Choroid plexus epithelial cell (primary cell): ENCODE results near the gene RPUSD4.

Source experiments
- DNase-seq: peaks from one replicate; pipeline ENCODE4 v3.0.0-alpha.2; 2010; ENCODE audit warnings: low read depth
- H3K4me3 ChIP-seq: 2 replicates; pipeline ENCODE4 v1.5.1; 2011; ENCODE audit warnings: low read depth, mild to moderate bottlenecking, control low read depth, low read length, moderate library complexity
- TF ChIP-seq, protein P1 (sequence below): conservative IDR thresholded peaks from 2 replicates; pipeline ENCODE4 v1.5.1; 2011; ENCODE audit warnings: low read depth, mild to moderate bottlenecking, control low read depth, inconsistent platforms, low read length, moderate library complexity

RPUSD4 gene

DNA sequence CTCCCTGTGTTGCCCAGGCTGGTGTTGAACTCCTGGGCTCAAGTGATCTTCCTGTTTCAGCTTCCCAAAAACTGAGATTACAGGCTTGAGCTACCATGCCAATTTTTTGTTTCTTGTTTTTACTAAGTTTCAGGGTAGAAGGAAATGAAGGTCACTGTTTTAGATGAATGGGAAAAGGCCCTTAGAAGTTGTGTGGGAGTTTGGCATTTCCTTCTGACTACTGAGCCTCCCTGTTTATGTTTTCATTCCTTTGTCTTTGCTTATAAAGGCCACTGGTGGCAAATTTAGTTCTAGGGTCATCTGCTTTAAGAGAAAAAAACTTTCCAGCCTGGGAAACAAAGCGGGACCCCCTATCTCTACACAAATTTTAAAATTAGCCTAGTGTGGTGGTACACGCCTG is 35.2 kb upstream of the RPUSD4 start:
- H3K4me3 ChIP-seq = no peak overlapping the region
- DNase-seq = peak; percentile 47
- TF ChIP-seq, protein P1, sequence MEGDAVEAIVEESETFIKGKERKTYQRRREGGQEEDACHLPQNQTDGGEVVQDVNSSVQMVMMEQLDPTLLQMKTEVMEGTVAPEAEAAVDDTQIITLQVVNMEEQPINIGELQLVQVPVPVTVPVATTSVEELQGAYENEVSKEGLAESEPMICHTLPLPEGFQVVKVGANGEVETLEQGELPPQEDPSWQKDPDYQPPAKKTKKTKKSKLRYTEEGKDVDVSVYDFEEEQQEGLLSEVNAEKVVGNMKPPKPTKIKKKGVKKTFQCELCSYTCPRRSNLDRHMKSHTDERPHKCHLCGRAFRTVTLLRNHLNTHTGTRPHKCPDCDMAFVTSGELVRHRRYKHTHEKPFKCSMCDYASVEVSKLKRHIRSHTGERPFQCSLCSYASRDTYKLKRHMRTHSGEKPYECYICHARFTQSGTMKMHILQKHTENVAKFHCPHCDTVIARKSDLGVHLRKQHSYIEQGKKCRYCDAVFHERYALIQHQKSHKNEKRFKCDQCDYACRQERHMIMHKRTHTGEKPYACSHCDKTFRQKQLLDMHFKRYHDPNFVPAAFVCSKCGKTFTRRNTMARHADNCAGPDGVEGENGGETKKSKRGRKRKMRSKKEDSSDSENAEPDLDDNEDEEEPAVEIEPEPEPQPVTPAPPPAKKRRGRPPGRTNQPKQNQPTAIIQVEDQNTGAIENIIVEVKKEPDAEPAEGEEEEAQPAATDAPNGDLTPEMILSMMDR = no peak

DNA sequence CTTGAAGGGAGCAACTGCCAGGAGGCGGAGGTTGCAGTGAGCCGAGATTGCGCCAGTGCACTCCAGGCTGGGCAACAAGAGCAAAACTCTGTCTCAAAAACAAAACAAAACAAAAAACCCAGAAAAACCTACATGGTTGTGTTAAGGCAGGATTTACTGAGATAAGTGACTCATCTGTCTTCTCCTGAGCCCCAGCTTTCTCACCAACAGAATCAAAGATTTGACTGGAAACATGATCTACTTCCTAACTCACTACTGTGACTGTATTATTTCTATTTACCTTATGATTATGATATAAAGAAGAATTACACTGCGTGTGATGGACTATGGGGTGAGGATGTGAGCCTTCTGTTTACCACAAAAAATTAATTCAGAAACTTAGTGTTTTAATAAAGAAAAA is 21.9 kb upstream of the RPUSD4 start:
- TF ChIP-seq, protein P1 = no peak
- H3K4me3 ChIP-seq = no peak overlapping the region
- peak; percentile 73 for DNase-seq

DNA sequence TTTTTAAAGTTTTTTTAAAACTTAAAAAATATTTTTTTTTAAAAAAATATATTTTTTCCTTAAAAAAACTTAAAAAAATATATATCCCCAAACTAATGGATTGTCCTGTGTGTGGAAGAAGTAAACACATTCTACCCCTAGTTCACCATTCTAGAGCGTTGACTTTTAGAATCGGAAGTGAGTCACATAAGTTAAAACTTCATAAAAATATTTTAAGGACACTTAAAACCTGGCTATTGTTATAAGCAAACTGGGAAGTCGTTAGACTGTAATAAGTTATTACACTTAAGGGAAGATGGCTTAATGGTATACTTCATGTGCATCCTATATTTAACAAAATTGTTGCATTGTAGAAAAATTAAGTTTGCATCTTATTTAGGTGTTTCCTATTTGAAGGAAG is 21.2 kb upstream of the RPUSD4 start:
- no peak overlapping the region for H3K4me3 ChIP-seq
- TF ChIP-seq, protein P1 = no peak
- no peak for DNase-seq

DNA sequence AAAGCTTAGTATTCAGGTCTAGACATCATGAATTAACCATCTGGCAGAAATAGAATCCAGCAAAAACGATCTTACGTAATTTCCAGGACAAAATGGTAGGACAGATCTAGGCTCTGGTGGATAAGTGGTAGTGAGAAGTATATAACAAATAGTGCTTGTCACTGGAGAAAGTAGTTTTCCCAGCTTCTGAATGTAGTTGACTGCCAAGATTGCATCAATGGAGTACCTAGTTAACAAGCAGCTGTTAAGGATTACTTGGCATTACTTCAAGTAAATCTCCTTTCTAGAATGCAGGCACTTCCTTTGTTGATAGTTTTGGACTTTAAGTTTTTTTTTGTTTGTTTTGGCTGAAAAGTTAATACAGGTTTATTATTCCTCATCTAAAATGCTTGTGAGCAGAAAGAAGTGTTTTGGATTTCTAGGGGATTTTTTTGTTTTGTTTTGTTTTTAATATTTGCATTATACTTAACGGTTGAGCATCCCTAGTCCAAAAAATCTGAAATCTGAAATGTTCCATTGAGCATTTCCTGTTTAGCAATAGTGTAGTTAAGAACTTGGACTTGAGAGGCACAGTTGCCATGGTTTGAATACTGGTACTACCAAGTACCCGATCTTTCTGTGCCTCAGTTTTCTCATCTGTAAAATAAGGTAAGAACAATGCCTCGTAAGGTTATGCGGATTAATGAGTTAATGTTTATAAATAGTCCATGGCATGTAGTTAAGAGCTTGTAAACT is 20.4 kb upstream of the RPUSD4 start:
- DNase-seq = peak; percentile 73
- H3K4me3 ChIP-seq = no peak overlapping the region
- TF ChIP-seq, protein P1 = no peak

DNA sequence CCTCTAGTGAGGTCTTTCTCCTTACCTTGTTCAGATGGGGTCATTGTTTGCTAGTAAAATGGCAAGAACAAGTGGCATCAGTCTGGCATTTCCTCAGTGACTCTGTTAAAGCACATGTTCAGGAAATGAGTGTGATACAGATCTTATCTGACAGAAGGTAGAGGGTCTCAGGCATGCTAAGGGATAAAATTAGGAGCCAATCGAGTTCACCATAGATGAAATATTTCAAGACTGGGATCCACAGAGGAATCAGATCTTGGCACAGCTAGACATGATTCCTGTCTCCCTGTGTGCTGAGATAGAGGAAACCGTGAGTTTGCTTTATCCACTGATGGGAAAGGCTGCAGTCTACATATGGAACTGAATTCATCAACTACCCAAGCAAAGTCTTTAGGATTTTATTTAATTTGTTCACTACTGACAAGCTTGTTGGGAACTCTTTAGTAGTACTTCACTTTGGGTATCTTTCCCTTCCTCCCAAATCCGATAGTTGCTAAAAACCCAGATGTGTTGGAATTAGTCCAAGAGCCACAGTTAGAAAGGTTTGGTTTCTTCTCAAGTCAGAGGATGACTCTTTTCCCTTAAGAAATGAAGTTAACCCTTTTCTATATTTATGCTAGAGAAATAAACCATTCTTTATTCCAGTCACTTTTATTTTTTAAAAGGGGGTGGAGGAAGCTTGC is 18.5 kb upstream of the RPUSD4 start:
- H3K4me3 ChIP-seq = no peak overlapping the region
- peak; percentile 62 for DNase-seq
- TF ChIP-seq, protein P1 = no peak

DNA sequence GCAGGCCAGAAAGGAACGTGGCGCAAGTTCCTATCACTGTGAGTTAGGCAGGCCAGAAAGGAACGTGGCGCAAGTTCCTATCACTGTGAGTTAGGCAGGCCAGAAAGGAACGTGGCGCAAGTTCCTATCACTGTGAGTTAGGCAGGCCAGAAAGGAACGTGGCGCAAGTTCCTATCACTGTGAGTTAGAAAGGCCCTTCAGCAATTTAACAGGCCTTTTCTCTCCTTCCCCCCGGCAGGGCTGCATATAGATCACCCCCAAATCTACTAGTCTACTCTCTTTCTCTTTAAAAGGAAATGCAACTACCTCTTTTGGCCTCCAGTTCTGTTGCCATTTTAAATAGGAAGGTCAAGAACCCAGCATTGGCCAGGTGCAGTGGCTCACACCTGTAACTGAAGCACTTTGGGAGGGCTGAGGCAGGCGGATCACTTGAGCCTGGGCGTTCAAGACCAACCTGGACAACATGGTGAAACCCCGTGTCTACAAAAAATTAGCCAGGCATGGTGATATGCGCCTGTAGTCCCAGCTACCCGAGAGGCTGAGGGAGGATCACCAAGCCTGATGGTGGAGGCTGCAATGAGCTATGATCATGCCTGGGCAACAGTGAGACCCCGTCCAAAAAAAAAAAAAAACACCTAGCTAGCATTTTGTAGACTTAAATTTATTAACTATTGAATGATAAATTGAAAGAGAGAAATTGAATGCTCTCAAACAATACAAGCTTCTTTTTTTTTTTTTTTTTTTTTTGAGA is 15.1 kb upstream of the RPUSD4 start:
- no peak for DNase-seq
- TF ChIP-seq, protein P1 = no peak
- no peak overlapping the region for H3K4me3 ChIP-seq
